ENCODE data around the gene PEPD.

PEPD gene

DNA sequence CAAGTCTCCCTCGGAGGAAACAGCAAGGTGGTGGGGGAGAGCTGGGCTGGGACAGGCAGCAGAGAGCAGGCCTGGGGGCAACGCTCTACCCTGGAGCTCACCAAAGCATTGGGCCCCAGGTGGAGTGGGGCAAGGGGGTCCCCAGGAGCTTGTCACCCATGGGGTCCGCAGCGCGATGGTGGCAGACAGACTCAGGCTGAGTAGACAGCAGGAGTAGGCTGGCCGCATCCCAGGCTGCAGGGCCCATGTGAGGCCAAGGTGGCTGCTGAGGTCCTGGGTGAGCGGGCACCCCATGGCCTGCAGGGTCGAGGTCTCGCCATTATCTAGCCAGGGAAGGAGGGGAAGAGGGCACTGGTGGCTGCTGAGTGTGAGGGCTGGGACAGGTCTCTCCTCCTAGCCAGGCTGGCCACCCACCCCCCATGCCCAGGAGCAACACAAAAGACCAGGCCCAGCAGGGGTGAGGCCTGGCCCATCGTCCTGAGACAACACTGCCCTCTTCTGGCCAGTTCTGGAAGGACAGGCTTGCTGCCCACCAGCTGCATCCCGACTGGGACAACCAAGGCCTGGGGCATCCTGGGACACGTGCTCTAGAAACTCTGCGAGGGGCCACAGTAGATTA is 115.0 kb downstream of the PEPD start:
- no peak for DNase-seq (ENCODE audit: low read depth)

DNA sequence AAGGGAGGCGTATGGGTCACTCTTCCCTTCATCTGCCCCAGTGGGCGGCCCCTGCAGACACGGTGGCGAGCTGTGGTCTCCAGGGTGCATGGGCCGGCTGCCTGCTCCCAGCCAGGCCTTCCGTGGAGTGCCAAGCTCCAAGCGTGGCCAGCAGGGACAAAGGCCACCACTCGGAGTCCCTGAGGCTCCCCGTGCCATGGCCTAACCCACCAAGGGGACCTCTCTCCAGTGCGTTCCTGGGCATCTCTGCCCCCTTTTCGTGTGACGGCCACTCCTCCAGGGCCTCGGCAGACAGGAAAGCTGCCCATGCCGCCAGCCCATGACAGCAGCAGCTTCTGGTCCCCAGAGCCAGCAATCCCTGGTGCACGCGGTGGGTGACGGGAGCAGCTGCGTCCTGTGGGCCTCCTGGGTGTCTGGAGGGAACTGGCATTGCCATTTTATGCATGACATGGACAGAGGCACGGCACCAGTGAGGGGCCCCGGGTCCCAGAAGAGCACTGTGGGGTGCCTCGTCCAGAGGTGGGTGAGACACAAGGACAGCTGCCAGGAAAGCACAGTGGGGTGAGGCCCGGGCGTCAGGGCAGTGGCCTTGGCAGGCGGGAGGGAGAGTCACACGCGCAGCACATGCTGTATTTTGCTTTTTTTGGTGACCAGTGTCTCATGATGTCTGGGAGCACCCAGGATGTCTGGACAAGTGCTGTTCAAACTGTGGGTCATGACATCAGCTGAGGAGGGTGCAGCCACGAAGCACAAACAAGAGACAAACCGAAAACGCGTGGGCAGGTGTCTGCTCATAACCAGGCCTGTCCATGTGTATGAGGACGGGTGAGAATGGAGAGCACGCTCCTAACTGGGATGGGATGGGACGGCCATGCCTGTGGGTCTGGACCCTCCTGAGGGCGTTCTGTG is 115.8 kb downstream of the PEPD start:
- no peak for DNase-seq (ENCODE audit: low read depth)

DNA sequence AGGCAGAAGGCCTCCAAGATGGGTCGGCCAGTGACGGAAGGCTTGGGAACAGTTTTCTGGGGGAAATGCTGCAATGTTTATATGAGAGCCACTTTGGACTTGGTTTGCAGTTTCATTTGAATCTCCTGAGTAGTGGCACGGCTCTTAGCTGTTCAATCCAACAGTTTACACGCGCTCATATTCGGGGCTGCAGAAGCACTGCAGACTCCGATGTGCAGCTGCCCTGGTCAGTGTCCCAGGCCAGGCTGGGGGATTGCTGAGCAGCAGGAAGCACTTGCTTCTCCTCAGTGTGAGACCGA is 116.4 kb downstream of the PEPD start:
- no peak for DNase-seq (ENCODE audit: low read depth)

DNA sequence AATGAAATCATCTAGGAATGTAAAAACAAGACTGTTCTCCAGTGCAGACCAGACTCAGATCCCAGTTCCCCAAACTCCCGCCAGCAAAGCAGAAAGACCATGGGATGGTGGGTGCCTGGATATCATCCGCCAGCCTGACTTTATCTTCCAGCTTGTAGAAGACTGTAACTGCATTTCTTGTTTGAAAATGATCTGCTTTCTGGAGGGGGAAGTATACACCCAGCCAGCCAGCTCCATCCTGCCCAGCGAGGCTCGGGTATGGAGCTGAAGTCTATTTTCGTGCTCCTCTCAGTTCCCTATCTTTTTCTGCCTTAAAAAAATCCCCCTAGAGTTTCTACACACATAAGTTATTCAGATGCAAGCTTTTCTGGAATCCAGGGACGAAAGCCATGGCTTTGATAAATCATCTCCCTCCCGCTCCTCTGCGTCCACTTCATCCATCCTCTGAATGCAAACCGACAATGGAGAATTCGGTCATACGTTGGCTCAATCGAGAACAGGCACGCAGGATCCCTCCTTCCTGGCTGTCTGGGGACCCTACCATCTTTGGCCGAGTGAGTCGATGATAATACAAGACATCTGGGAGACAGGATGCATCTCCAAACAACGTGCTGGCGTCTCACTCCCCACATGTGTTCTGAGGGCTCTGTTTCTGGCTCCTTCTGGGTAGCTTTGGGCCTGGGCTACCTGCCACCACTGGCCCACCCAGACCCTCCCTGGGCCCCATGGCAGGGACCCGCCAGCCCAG is 116.9 kb downstream of the PEPD start:
- DNase-seq (ENCODE audit: low read depth), result no peak

DNA sequence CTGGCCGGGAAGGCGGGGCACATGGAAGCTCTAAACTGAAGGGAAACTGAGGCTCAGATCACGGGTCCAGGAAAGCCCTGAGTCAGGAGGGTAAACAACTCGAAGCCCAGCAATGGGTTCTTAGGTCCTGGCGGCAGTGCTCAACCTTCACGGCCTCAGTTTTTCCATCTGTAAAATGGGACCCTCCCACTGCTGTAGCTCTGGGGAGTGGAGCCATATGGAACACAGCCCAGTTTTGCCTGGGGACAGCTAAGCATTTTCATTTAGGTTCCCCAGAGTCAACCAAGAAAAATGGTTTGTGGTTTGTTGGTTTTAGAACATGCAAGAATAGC is 117.7 kb downstream of the PEPD start:
- no peak for DNase-seq (ENCODE audit: low read depth)

DNA sequence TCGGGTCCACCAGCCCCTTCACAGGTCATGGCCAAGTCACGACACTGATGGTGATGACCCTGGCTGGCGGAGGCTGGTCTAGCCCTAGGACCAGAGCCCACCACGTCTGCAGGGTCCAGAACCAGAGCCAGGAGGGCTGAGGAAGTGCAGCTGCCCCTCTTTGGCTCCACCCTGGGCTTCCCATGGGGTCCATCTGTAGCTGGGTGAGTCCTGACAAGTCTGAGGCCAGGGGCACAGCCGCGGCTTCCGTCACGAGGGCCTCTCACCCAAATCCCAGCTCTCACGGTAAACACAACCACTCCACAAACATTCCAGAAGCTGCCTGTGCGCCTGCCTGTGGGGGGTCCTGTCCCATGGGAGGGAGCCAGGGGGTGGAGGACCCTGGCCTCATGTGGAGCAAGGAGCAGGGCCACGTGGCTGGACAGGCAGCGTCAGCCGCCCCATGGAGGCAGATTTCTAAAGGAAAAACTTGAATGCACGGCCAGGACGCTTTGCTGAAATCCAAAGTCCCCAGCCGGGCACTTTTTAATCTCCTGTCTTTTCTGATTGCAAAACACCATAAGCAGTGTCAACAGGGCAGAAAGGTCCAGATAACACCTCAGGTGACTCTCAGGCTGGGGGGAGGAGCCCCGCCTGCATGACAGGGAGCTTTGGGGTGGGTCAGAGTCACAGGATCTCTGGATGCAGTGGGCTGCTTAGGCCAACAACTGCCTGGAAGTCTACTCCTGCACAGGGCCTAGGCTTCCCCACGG is 118.2 kb downstream of the PEPD start:
- DNase-seq (ENCODE audit: low read depth), result no peak

DNA sequence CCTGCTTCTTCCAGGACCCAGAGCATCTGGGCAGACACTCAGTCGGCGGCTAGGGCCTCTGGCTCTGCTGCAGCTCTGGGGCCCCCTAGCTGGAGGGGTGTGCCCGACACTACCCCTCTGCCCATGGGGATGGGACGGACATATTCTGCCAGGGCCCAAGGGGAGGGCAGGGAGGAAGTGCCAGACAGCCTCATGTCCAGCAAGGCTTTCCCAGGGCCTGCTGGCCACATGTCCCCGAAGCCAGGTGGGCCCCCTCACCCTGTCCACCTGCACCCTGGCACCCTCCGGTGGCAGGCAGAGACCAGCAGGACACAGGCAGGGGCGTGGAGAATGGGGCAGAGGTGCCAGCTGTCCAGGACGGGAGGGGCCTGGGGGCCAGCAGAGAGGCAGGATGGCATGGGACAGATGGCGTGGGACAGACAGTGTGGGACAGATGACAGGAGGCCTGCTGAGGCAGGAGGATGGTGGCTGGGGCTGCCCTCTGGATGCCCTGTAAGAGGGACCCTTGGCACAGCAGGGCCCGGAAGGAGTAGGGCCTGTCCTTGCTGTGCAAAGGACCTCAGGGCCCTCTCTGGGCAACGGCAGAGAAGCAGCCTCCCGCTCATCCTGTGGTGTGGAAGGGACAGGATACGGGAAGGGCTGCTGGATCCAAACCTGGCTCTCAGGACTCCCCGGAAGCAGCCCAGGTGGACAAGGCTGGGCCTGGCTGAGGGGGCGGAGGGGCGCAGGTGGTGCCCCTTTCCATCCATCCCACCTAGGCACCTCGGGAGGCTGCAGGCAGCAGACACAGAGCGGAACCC is 119.0 kb downstream of the PEPD start:
- DNase-seq (ENCODE audit: low read depth), result no peak

DNA sequence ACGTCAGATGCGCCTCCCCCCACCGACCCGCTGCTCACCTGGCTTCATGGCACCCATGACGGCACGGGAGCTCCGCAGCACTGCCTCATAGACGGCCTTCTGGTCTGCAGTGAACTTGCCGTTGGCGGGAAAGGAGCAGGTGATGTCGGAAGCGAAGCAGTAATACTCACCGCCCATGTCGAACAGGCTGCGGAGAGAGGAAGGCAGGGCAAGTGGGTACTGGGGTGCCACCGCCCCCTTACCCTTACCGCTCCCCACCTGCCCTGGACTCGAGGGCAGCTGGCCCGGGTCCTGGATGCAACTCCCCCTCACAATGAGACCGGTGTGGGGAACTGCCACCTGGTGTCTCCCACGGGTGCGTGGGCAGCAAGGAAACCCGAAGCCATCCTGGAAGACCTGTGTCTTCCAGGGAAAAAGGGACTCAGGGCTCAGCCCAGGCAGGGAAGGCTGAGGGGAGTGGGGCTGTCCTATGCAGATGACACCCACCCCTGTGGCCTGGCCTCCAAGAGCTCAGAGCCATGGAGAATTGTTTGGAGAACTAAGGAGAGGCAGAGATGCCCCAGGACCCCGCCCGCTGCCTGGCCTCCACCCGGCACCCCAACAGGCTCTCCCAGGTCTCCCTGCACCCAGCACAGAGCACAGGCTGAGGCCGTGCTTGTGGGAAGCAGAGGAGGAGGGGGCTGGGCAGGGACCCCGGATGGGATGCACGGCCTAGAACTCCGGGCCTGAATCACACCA is 119.7 kb downstream of the PEPD start:
- no peak for DNase-seq (ENCODE audit: low read depth)

DNA sequence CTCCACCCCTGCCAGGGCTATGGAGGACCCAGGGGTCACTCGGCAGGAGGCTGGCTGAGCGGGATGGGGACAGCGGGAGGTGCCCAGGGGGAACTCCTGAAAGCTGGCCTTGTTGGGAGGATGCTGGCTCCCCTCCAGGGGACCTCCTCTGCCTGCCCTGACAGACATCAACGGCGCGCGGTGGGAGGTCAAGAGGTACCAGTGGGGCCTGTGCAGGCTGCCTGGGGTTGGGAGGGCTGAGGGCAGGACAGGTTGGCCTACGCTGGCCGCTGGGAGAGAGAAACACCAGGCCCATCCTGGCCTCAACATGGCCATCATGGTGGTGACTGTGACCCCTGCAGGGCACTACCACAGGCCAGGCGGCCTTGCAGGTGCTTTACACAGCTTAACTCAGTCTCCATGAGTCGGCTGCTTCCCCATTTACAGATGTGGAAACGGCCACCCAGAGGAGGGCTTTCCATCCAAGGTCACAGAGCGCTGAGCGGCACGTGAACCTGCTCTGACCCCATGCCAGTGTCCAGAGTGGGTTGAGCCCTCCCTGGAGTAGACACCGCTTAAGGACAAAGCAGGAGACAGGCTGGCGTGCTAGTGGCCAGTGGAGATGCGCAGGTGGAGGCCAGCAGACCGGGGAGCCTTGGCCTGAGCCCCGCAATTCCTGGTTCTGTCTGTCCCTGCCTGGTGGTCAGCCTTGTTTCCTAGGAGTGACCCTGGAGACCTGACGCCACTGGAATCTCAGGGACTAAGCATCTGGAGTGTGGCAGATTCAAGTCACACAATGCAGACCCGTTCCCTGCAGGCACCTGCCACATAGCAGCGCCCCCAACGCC is 120.5 kb downstream of the PEPD start:
- no peak for DNase-seq (ENCODE audit: low read depth)

DNA sequence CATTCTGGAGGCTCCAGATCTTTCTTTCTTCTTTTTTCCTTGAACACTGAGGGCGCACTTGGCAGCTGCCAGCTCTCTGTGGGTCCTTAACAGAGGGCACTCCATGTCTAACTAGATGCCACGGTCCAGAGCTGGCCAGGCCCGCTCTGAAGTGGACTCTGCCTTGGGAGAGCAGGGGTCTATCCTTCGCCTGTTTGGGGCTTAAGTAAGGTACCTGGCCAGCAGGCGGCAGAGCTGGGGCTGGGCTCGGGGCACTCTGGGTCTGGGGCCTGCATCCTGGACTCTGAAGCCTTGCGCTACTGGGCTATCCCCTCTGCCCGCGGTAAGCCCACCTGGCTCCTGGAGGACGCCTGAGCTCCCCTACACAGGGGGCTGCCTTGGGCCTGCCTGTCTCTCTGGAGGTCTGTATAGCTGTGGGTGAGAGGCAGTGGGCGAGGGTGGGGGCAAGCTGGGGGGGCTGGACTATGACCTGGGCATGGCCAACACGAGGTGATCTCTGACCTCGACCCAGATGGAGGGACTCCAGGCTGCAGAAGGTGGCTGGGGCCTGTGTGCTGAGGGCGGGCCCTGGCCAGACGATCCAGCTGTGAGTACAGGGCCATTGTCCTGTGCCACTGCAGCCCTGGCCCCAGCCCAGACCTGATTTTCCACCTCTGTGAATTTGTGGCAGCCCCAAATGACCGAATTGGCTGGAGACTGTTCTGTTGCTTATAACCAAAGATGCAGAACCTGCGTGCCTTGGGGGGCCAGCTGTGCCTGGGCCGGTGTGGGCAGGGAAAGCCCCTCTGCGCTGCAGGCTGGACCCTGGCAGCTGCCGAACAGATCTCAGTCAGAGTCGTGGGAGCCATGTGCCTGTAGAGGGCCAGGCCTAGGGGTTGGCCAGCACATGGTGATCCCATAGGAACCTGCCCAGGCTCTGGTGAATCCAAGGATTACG is 121.6 kb downstream of the PEPD start:
- DNase-seq (ENCODE audit: low read depth), result no peak

DNA sequence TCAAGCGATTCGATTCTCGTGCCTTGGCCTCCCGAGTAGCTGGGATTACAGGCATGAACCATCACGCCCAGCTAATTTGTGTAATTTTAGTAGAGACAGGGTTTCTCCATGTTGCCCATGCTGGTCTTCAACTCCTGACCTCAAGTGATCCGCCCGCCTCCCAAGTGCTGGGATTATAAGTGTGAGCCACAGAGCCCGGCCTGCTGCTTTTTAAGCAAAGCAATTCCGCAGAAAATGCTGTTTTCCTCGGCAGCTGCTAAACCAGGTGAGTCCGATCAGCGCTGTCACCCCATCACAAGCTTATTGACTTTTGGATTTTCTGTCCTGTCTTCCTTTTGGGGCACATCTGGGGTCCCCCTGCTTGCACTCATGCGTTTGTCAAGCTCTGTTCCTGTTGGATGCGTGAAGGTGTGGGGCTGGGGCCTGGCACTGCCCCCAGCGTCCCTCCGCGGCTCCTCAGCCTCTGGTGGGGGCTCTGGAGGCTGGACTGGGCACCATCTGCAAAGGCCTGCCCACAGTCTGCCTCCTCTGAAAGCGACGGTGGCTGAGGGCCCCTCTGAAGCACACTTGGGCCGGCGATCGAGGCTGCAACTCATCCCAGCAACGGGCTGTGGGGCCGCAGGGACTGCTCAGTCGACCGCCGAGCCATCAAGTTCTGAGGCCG is 122.4 kb downstream of the PEPD start:
- DNase-seq (ENCODE audit: low read depth), result no peak

DNA sequence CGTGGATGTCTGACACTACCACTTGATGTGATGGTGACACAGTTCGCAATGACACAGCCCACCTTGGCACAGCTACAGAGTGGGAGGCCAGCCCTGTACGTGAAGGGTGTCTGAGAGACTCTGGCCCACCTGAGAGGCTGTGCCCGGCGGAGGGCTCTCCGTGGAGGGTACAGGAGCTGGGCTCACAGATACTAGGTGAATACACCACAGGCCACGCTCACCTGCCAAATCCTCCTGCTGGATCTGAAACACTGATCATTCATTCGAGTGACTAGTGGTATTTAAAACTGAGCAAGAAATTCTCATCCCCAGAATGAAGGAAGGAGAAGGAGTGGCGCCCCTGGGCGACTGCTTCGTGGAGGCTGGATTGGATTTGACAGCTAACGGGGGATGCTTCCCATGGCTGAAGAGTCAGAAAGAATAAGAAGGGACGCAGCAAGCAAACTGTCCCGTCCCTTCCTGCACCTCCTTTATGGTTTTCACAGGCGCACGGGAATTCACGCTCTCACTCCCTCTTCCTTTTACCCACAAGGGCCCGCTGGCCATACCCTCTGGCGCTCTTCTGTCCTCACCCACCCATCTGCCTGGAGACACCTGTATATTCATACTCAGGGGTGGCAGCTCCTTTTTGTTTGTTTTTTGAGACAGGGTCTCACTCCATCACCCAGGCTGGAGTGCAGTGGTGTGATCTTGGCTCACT is 123.1 kb downstream of the PEPD start:
- no peak for DNase-seq (ENCODE audit: low read depth)

DNA sequence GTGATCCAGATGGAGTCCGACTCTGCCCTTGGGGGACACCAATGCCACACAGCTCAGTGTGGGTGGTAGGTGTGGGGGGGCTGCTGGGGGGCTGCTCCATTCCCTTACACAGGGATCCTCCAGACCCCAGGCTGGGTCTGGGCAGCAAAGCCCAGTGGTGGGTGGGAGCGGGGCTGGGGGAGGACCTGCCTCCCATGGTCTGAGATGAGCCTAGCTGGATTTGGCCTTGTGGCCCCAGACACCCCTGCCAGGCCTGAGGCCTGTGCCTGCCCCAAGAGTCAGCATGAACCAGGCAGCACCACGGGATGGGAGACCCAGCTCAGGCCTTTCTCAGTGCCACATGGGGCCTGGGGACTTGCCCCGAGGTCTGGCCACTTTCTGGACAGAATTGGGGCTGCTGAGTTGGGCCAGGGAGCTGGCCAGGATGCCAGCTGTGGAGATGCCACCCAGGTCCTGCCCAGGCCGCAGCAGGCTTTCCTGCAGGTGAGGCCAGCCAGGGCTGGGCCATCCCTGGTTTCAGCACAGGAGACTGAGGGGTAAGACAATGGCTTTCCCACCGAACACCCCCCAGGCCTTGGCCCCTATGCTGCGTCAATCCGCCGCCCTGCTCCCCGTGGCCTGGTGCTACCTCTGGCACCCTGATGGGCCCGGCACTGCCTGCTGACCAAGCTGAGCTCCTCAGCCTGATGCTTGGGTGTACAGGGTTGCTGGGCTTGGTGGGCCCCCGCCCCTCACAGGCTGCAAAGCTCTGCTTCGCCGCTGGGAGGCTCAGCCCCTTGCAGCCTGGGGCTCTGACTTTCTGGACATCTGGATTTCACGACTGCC is 123.8 kb downstream of the PEPD start:
- no peak for DNase-seq (ENCODE audit: low read depth)

DNA sequence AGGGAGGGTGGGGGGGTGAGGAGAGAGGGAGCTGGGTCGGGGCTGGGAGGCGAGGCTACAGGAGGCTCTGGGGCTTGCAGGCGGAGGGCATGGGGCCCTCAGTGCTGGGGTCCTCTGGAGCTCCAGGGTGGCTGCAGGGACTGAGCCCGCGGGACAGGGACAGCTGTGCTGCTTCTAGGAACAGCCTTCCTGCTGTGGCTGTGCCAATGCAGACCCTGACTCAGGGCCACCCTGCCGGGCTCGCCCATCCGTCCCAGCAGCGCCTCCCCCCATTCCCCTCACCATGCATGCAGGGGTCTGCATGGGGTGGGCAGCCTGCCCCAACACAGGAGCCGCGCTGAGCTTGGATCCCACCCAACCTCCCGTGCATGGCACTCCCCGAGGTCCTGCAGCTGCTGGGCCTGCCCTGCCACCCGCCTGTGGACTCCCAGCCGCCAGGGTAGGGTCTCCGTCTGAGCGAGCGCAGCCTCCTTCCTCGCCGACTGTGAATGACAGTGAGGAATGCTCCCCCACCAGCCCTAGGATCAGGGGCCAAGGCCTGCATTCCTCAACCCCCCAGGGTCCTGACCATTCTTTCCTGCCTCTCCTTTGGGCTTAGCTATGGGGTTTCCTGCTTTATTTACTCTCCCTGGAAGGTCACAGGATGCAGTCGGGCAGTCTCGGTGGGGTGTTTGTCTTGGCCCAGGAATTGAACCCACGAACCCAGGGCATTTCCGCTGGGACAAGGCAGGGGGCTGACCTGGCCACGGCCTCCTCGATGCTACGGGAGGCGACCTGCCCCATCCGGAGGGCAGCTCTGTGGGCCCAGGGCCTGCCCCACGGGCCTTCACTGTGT is 124.7 kb downstream of the PEPD start:
- DNase-seq (ENCODE audit: low read depth), result no peak

DNA sequence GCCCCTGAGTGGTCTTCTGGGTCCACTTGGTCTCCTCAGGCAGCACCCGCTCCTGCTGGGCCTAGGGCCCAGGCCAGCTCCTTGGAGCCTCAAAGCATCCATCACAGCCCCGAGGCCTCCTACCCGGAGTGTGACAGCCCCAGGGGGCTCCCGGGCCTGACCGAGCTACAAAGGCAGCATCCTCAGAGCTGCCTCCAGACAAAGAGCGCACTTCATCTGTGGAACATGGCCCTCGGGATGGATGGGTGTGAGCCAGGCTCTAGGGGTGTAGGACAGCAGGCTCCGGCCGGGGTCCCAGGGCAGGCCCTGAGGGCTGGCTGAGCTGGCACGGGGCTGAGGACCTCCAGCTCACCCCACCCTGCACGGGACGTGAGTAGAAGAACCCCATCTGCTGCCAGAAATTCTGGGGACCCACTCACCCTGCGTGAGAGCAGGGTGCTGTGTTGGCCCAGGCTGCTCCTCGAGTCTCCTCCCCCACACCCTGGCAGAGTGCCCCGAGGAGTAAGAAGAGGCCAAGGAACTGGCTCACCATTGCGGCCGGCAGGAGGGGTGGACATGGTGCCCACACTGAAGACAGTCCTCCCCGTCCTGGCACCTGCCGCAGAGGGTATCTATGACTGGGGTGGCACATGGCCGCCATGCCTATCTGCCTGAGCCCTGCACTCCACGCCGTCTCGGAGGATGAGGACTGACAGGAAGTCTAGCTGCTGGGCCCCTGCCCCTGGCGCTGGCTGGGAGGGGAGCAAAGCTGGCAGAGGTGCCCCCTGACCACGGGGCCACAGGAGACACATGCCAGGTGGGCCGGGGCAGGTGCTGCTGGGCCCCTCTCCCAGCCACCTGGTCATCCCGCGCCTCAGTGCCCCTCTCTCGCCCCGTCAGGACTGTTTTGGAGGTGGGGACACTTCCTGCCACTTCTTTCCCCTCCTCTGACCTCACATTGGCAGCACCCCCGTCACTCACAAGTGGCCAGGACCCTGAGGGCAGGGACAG is 125.7 kb downstream of the PEPD start:
- DNase-seq (ENCODE audit: low read depth), result no peak
